ENCODE results near the gene EVC2. TPM values are rescaled to one million over a fixed set of nuclear protein-coding genes. Genes with fewer than 3 reads are reported as not detected.

EVC2 gene
- total and polyA plus RNA-seq, 2 of the 13 experiments (the other 11 are each of a cell fraction or from before 2014, with no cell fraction given) = not detected

GRCh38 chr4:5724377-5724776 lies 16.0 kb upstream of the EVC2 start:
- POLR2A ChIA-PET = no interaction called here
- Histone ChIP-seq H4K20me1 (ENCODE audit: insufficient read depth, low read length) (no peaks in the 10 kb centered on the region), H3K36me3 (replicated peaks in 1 of 2; ENCODE audit: control insufficient read depth in 1 of 2, insufficient read depth in 2 of 2, low read length in 2 of 2) (peaks cover 3 to 22% of the 10 kb centered on the region in 2 experiments; a peak in 3 of 5 replicates), H3K27me3 (ENCODE audit: control insufficient read depth in 1 of 2, insufficient read depth in 2 of 2, low read length in 2 of 2) (no peaks in the 10 kb centered on the region), H3K27ac (ENCODE audit: extremely low read length, insufficient read depth, low read length) (no peak overlapping the region), H2AFZ (ENCODE audit: low read length) (no peak overlapping the region), H3K4me3 (replicated peaks in 1 of 3; ENCODE audit: insufficient read depth in 1 of 3, low read depth in 2 of 3, low read length in 3 of 3) (no peak overlapping the region), H3K9me3 (ENCODE audit: low read length) (no peaks in the 10 kb centered on the region), H3K4me2 (ENCODE audit: low read depth, low read length) (no peak overlapping the region), H3K4me1 (ENCODE audit: insufficient read depth, low read length) (peaks cover 53% of the 10 kb centered on the region), H3K79me2 (ENCODE audit: insufficient read depth, low read length) (no peaks in the 10 kb centered on the region), H3K9ac (ENCODE audit: insufficient read depth, low read depth, low read length) (no peak overlapping the region)
- no peak for DNase-seq (ENCODE audit: low spot score)
- intact Hi-C loops (cut with micrococcal nuclease; ENCODE audit: unreplicated experiment) = no loop called here
- in situ Hi-C loops (cut with HindIII; ENCODE audit: extremely low pct_ligation_motif_present, low pct_unique_long_range_greater_than_20kb) = no loop called here
- BruUV-seq (replicated peaks) = no TSS peak
- WGBS (ENCODE audit: low lambda C conversion rate) = 96% methylated on average over 7 of the region's 7 CpGs
- CTCF ChIA-PET (ENCODE audit: low intra/inter-chr PET ratio, low total read pairs) = no interaction called here
- no peak for FAIRE-seq
- TF ChIP-seq AGO2 (optimal IDR thresholded peaks at IDR 0.05; ENCODE audit: low read depth, low read length) (no peak), JUNB (CRISPR knock-in tag; IDR thresholded peaks at IDR 0.05; ENCODE audit: borderline replicate concordance) (no peak), GABPA (IDR thresholded peaks at IDR 0.05; ENCODE audit: low read depth, low read length) (no peak), GABPA (CRISPR knock-in tag; IDR thresholded peaks at IDR 0.05; ENCODE audit: low read depth) (no peak), ZNF33A (CRISPR knock-in tag; IDR thresholded peaks at IDR 0.05; ENCODE audit: borderline replicate concordance) (no peak), JDP2 (CRISPR knock-in tag; IDR thresholded peaks at IDR 0.05; ENCODE audit: borderline replicate concordance) (no peak), SNAPC5 (CRISPR knock-in tag; IDR thresholded peaks at IDR 0.05; ENCODE audit: borderline replicate concordance) (no peak), ZNF883 (CRISPR knock-in tag; IDR thresholded peaks at IDR 0.05; ENCODE audit: not compliant biosample characterization) (no peak), MBNL3 (CRISPR knock-in tag; conservative IDR thresholded peaks at IDR 0.05) (no peak), ZNF510 (CRISPR knock-in tag; IDR thresholded peaks at IDR 0.05; ENCODE audit: low read depth) (no peak), KMT2B (CRISPR knock-in tag; IDR thresholded peaks at IDR 0.05) (no peak), MAF1 (CRISPR knock-in tag; IDR thresholded peaks at IDR 0.05; ENCODE audit: borderline replicate concordance) (no peak), ZNF382 (CRISPR knock-in tag; IDR thresholded peaks at IDR 0.05; ENCODE audit: borderline replicate concordance) (no peak), RAD51 (IDR thresholded peaks at IDR 0.05; ENCODE audit: borderline replicate concordance) (no peak), ZNF761 (CRISPR knock-in tag; conservative IDR thresholded peaks at IDR 0.05) (no peak), TAF1 (CRISPR knock-in tag; IDR thresholded peaks at IDR 0.05) (no peak), CBX2 (IDR thresholded peaks at IDR 0.05; ENCODE audit: low read depth, low read length) (no peak), CBX2 (CRISPR knock-in tag; IDR thresholded peaks at IDR 0.05; ENCODE audit: low read depth) (no peak)
- TF ChIP-seq, protein P1, sequence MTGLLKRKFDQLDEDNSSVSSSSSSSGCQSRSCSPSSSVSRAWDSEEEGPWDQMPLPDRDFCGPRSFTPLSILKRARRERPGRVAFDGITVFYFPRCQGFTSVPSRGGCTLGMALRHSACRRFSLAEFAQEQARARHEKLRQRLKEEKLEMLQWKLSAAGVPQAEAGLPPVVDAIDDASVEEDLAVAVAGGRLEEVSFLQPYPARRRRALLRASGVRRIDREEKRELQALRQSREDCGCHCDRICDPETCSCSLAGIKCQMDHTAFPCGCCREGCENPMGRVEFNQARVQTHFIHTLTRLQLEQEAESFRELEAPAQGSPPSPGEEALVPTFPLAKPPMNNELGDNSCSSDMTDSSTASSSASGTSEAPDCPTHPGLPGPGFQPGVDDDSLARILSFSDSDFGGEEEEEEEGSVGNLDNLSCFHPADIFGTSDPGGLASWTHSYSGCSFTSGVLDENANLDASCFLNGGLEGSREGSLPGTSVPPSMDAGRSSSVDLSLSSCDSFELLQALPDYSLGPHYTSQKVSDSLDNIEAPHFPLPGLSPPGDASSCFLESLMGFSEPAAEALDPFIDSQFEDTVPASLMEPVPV (CRISPR knock-in tag; IDR thresholded peaks at IDR 0.05) = no peak
- TF ChIP-seq, protein P2, sequence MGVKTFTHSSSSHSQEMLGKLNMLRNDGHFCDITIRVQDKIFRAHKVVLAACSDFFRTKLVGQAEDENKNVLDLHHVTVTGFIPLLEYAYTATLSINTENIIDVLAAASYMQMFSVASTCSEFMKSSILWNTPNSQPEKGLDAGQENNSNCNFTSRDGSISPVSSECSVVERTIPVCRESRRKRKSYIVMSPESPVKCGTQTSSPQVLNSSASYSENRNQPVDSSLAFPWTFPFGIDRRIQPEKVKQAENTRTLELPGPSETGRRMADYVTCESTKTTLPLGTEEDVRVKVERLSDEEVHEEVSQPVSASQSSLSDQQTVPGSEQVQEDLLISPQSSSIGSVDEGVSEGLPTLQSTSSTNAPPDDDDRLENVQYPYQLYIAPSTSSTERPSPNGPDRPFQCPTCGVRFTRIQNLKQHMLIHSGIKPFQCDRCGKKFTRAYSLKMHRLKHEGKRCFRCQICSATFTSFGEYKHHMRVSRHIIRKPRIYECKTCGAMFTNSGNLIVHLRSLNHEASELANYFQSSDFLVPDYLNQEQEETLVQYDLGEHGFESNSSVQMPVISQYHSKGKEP (CRISPR knock-in tag; IDR thresholded peaks at IDR 0.05) = no peak
- no peak for ATAC-seq
